ENCODE data around the gene RGS9BP. TPM values are rescaled to one million over a fixed set of nuclear protein-coding genes. Genes with fewer than 3 reads are reported as not detected.
"Not testable (repeated sequence)": the region's sequence is repeated elsewhere in the genome, so short reads cannot be mapped to it uniquely, and the experiment has no call there.

The RGS9BP gene
- total RNA-seq, 1 donor from 2014 or later: 0.18 TPM

GRCh38 chr19:32651729-32652140 lies 23.9 kb upstream of the RGS9BP start:
- Mint-ChIP-seq H3K36me3 (ENCODE audit: low read depth, unreplicated experiment) (peaks cover 8% of the 10 kb centered on the region), H3K9me3 (ENCODE audit: unreplicated experiment) (no peaks in the 10 kb centered on the region), H3K4me3 (ENCODE audit: unreplicated experiment) (no peak overlapping the region), H3K27ac (ENCODE audit: unreplicated experiment) (no peak overlapping the region), H3K27me3 (ENCODE audit: low read depth, unreplicated experiment) (no peaks in the 10 kb centered on the region), H3K4me1 (ENCODE audit: low read depth, unreplicated experiment) (no peaks in the 10 kb centered on the region)
- Histone ChIP-seq H3K27ac (ENCODE audit: low read depth, low read length) (no peak overlapping the region), H3K4me1 (ENCODE audit: insufficient read depth, low read length) (peaks cover 2% of the 10 kb centered on the region), H3K79me2 (ENCODE audit: insufficient read depth, low read length) (no peaks in the 10 kb centered on the region), H2AFZ (ENCODE audit: low read depth, low read length) (no peak overlapping the region), H4K20me1 (ENCODE audit: insufficient read depth, low read length) (peaks cover 25% of the 10 kb centered on the region), H3K9me3 (ENCODE audit: insufficient read depth, low read depth, low read length) (no peaks in the 10 kb centered on the region), H3K4me2 (ENCODE audit: low read length) (no peak overlapping the region), H3K4me3 (ENCODE audit: insufficient read depth, low read depth, low read length) (no peak overlapping the region), H3K27me3 (ENCODE audit: insufficient read depth, low read length) (no peaks in the 10 kb centered on the region), H3K36me3 (ENCODE audit: insufficient read depth, low read length) (peaks cover 3% of the 10 kb centered on the region), H3K9ac (ENCODE audit: low read length) (no peak overlapping the region)
- FAIRE-seq (no peak), DNase-seq (ENCODE audit: low read depth) (no peak)
- TF ChIP-seq EZH2 (IDR thresholded peaks at IDR 0.05; ENCODE audit: insufficient read depth, low read length) (no peak), CTCF (IDR thresholded peaks at IDR 0.05; ENCODE audit: insufficient read depth, low read depth, low read length) (no peak)

GRCh38 chr19:32652331-32652730 lies 23.3 kb upstream of the RGS9BP start:
- not testable (repeated sequence) for H3K36me3 Mint-ChIP-seq (ENCODE audit: low read depth, unreplicated experiment); H3K27me3 ChIP-seq (ENCODE audit: insufficient read depth, low read length); H3K27ac Mint-ChIP-seq (ENCODE audit: unreplicated experiment); H3K4me3 ChIP-seq (ENCODE audit: insufficient read depth, low read depth, low read length); H3K4me3 Mint-ChIP-seq (ENCODE audit: unreplicated experiment); H3K4me2 ChIP-seq (ENCODE audit: low read length); FAIRE-seq; H2AFZ ChIP-seq (ENCODE audit: low read depth, low read length); H3K4me1 ChIP-seq (ENCODE audit: insufficient read depth, low read length); DNase-seq (ENCODE audit: low read depth); H3K27me3 Mint-ChIP-seq (ENCODE audit: low read depth, unreplicated experiment); H3K27ac ChIP-seq (ENCODE audit: low read depth, low read length); H3K9me3 Mint-ChIP-seq (ENCODE audit: unreplicated experiment); H3K9me3 ChIP-seq (ENCODE audit: insufficient read depth, low read depth, low read length); H3K9ac ChIP-seq (ENCODE audit: low read length); H3K4me1 Mint-ChIP-seq (ENCODE audit: low read depth, unreplicated experiment); H3K79me2 ChIP-seq (ENCODE audit: insufficient read depth, low read length); H3K36me3 ChIP-seq (ENCODE audit: insufficient read depth, low read length)
- H4K20me1 ChIP-seq (ENCODE audit: insufficient read depth, low read length): peaks cover 25% of the 10 kb centered on the region

- no peak overlapping the region for H3K27ac Mint-ChIP-seq (ENCODE audit: unreplicated experiment)
- no peak overlapping the region for H3K4me3 Mint-ChIP-seq (ENCODE audit: unreplicated experiment)
- peaks cover 8% of the 10 kb centered on the region for H3K36me3 Mint-ChIP-seq (ENCODE audit: low read depth, unreplicated experiment)
- Histone ChIP-seq H3K4me3 (ENCODE audit: insufficient read depth, low read depth, low read length) (no peak overlapping the region), H3K9ac (ENCODE audit: low read length) (no peak overlapping the region), H3K4me2 (ENCODE audit: low read length) (peak overlapping the region; percentile 4), H3K36me3 (ENCODE audit: insufficient read depth, low read length) (no peaks in the 10 kb centered on the region), H3K27me3 (ENCODE audit: insufficient read depth, low read length) (no peaks in the 10 kb centered on the region), H4K20me1 (ENCODE audit: insufficient read depth, low read length) (peaks cover 25% of the 10 kb centered on the region), H3K4me1 (ENCODE audit: insufficient read depth, low read length) (peaks cover 2% of the 10 kb centered on the region), H3K27ac (ENCODE audit: low read depth, low read length) (no peak overlapping the region), H2AFZ (ENCODE audit: low read depth, low read length) (no peak overlapping the region), H3K79me2 (ENCODE audit: insufficient read depth, low read length) (no peaks in the 10 kb centered on the region), H3K9me3 (ENCODE audit: insufficient read depth, low read depth, low read length) (no peaks in the 10 kb centered on the region)
- no peak for TF ChIP-seq EZH2 (IDR thresholded peaks at IDR 0.05; ENCODE audit: insufficient read depth, low read length)
- TF ChIP-seq CTCF (IDR thresholded peaks at IDR 0.05; ENCODE audit: insufficient read depth, low read depth, low read length): no peak
- H3K9me3 Mint-ChIP-seq (ENCODE audit: unreplicated experiment): no peaks in the 10 kb centered on the region
- FAIRE-seq (no peak), DNase-seq (ENCODE audit: low read depth) (peak; percentile 68)
- no peaks in the 10 kb centered on the region for H3K4me1 Mint-ChIP-seq (ENCODE audit: low read depth, unreplicated experiment)
- no peaks in the 10 kb centered on the region for H3K27me3 Mint-ChIP-seq (ENCODE audit: low read depth, unreplicated experiment)
Measured at GRCh38 chr19:32652894-32653598, 22.6 kb upstream of the RGS9BP start.

Measured in astrocyte (in vitro differentiated cells and primary cell).